ENCODE measurements around the gene MRPS17.
"Not testable (repeated sequence)": the region's sequence is repeated elsewhere in the genome, so short reads cannot be mapped to it uniquely, and the experiment has no call there.

Gene MRPS17

DNA sequence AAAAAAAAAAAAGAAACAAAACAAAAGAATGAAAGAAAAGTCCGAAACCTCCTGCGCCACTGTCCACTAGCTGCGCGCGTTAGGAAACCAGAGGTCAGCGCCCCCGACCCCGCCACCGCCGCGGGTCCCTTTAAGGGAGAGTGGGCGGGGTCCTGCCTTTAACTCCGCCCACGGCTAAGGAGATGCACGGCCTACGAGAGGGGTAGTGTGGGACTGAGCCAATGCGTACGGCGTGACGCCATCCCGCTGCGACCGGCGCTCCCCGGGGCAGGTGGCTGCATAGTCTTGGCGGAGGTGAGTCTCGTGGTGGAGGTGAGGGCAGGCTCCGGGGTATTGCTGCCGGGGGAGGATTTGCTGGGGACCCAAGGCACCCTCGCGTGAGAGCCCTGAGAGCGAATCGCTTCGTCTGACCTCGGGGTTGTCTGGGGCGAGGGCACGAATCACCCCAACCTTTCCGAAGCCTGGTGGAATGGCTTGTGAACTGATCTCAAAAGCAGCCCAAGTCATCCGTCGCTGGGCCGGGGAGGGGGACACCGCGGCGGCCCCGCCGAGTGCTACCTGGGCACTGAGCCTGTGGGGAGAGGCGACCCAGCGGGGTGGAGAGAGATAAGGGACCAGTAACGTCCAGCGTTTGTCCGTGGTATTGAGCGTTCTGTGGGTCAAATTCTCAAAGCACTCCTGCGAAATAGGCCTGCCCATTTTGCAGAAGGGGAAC lies at the start of gene MRPS17:
Gene MRPS17, plus strand, starts transcription at position 241 of the 715 bp plus-strand sequence. CDS start 1,319 bp downstream, outside the sequence.
- peak; percentile 84 for DNase-seq

DNA sequence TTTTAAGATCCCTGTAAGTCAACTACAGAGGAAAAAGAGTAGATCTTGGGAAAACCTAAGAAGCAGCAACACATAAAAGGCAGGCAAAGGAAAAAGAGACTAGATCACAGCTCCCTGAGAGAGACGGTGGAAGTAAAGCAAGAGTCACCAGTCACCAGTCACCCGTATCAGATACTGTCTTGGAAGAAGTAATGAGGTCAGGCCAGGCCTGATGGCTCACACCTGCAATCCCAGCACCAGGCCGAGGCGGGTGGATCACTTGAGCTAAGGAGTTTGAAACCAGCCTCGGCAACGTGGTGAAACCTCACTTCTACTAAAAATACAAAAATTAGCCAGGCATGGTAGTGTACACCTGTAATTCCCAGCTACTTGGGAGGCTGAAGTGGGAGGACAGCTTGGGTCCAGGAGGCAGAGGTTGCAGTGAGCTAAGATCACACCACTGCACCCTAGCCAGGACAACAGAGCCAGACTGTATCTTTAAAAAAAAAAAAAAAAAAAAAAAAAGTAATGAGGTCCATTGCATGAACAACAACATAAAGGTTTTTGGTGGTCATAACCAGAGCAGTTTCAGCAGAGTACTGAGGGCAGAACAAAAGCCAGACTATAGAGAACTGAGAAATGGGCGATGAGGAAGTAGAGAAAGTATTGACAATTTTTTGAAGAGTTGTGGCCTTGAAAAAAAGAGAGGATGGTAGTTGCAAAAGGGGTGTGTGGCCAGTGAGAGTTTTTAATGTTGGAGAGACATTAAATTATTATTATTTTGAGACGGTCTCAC lies 47.5 kb upstream of the MRPS17 start:
- DNase-seq, result no peak

DNA sequence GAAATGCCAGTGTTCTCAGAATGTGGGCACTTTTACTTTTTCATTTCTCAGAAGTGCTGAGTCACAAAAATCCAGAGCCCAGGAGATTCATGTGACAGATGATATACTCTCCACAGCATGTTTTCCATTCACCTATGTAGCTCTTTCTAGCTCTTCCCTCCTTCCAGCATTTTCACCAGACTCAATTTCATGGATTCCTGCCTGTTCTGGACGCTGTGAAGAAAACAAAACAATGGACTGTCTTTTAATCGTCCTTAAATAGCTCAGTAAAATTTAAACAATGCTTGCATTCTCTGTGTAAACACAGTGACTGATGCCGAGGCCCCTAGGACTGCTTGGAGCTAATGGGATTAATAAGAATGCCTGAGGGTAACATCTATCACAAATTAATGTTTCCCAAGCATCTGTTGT lies 38.9 kb upstream of the MRPS17 start:
- peak; percentile 47 for DNase-seq

DNA sequence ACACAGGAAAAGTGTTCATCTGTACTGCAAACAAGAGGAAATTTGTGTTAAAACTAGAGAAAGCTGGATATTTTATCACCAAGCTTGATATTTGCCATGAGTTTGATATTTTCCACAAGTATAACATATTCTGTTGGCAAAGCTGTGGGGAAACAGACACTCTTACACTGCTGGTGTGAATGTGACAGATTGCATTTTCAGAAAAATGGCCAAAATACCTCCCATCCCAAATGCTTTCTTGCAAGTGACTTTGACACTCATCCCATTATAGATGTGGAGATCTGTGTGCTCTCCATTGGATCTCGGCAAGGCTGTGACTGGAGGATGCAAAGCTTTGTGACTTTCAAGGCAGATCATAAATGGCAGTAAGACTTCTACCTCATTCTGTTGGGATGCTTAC lies 33.9 kb upstream of the MRPS17 start:
- DNase-seq, result no peak

DNA sequence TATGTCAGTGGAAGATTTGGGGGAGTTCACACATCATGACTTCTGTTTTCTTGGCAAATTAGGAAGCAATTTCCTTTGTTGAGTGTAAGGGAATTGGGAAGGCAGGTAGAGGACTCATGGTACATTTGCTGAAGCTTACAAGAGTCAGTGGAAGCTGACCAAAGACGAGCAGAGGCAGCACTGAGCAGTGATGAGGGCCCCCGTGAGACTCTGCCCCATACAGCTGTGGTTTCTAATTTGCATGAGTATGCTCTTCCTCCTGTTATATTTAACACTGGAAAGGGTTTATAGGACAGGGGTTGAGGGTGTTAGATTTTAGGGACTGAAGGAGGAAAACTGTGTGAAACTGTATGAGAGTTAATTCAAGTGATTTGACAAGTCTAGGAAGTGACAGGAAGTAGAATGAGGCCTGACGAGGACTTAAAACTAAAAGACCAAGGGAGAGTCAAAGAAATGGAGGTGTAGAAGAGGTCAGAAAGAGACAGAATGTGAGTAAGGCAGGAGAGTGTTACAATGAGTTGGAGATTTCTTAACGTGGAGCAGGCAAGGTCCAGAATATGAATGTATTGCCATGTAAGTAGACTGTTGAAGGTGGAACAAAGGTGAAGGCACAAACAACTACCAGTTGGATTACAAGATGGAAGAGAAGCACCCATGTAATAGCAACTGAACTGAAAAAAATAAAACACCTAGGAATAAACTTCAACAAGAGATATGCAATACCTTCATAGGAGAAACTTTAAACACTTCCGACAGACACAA lies 23.5 kb upstream of the MRPS17 start:
- DNase-seq, result no peak

DNA sequence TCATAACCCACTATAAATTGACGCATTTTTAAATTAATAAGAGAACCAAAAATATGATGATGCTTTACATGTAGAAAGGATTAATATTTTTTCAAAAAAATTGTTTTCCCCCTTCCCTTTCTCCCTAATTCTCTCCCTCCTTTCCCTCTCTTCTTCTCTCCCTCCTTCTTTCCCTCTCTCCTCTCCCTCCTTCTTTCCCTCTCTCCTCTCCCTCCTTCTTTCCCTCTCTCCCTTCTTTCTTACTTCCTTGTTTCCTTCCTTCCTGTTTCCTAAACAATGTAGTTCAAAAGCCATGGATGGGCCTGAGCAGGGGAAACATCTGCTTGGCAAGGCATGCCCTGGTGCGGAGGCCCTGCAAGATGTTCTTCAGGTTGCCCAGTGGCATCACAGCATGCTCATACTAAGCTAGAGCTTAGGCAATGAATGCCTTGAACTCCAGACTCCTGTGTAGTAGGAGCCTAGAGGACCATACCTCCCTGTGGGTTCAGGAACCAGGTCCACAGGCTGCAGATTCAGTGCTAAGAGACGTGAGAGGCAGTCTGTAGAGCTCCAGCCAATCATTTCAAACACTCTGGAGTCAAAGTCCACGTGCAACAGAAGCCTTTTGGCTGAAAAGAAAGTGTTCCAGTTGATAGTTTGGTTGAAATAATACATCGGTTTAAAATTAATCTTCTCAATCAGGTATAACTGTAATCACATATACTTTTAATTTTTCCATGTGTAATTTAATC lies 20.1 kb upstream of the MRPS17 start:
- DNase-seq, result no peak

DNA sequence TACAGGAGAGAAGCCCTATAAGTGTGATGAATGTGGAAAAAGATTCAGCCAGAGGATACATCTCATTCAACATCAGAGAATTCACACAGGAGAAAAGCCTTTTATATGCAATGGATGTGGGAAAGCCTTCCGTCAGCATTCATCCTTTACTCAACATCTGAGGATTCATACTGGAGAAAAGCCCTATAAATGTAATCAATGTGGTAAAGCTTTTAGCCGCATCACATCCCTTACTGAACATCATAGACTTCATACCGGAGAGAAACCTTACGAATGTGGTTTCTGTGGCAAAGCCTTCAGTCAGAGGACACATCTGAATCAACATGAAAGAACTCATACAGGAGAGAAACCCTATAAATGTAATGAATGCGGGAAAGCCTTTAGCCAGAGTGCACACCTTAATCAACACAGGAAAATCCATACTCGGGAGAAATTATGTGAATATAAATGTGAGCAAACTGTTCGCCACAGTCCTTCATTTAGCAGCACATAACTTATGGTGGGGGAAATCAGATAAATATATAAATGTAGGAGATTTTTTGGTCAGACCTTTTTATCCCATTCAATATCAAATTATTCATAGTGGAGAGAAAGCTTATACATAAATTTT lies 12.1 kb upstream of the MRPS17 start:
- DNase-seq, result no peak

DNA sequence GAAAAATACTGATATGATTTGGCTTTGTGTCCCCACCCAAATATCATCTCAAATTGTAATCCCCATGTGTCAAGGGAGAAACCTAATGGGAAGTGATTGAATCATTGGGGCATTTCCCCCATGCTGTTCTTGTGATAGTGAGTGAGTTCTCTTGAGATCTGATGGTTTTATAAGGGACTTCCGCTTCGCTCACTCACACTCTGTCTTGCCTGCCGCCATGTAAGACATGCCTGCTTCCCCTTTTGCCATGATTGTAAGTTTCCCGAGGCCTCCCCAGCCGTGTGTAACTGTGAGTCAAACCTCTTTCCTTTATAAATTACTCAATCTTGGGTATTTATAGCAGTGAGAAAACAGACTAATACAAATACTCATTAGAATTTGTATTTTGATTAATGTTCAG lies 5.1 kb upstream of the MRPS17 start:
- DNase-seq, result no peak

DNA sequence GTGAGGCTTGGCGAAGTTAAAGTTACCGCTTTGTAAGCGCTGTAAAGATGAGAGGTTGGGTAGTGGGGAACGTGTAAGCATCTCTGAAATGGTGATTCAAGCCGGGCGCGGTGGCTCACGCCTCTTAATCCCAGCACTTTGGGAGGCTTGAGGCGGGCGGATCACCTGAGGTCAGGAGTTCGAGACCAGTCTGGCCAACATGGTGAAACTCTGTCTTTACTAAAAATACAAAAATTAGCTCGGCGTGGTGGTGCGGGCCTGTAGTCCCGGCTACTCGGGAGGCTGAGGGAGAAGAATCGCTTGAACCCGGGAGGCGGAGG lies 635 bp downstream of the MRPS17 start:
- DNase-seq, result not testable (repeated sequence)

DNA sequence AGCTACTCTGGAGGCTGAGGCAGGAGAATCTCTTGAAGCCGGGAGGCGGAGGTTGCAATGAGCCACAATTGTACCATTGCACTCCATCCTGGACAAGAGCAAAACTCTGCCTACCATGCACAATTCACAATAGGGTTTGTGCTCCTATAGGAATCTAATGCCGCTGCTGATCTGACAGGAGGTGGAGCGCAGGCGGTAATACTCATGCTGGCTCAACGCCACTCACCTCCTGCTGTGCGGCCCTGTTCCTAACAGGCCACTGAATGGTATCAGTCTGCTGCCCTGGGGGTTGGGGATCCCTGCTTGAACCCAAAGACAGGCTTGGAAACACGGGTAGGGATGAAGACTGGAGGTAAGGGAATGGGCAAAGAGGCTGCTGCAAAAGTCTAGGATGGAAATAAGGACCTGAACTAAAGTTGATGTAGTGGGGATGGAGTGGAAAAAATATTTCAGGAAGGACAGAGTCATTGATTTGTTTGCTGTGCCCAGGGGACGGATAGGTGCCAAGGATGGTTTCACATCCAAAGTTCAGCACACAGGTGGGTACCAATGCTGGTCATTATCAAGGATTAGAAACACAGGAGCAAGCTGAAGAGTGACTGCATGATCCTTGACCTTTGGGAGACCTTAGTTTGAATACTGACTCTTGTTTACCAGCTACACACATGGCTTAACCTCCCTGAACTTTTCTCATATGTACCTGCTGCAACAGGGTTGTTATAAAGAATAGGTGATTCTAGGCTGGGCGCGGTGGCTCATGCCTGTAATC lies 2.2 kb downstream of the MRPS17 start:
- DNase-seq, result no peak

DNA sequence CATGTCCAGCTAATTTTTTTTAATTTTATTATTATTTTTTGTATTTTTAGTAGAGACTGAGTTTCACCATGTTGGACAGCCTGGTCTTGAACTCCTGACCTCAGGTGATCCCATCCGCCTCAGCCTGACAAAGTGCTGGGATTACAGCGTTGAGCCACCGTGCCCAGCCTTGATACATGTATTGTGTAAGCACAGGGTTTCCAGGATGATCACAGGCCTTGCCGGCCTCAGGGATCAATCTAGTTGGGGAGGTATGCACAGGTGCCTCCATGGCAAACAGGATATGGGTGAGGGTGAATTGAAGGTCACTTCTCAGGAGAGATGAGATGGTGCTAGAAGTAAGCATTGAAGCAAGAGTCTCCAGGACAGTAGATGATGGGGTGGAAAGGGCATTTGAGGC lies 5.5 kb downstream of the MRPS17 start:
- DNase-seq, result no peak

DNA sequence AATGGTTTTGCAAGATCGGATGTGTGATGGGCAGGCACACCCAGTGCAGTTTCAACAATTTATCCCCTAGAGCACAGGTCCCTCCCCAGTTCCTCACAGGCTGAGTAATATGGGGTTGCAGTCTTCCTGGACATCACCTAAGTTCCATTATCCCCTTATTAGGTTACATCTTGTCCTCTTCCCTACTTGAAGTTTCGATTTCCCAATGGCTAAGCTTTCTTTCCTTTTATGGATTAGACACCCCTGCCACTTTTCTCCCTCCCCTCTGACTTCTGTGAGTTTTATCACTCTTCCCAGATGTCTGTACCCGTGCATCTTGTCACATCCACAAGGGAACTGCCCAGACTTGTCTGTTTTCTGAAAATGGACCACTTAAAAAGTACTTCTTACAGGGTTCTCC lies 10.3 kb downstream of the MRPS17 start:
- DNase-seq, result no peak

DNA sequence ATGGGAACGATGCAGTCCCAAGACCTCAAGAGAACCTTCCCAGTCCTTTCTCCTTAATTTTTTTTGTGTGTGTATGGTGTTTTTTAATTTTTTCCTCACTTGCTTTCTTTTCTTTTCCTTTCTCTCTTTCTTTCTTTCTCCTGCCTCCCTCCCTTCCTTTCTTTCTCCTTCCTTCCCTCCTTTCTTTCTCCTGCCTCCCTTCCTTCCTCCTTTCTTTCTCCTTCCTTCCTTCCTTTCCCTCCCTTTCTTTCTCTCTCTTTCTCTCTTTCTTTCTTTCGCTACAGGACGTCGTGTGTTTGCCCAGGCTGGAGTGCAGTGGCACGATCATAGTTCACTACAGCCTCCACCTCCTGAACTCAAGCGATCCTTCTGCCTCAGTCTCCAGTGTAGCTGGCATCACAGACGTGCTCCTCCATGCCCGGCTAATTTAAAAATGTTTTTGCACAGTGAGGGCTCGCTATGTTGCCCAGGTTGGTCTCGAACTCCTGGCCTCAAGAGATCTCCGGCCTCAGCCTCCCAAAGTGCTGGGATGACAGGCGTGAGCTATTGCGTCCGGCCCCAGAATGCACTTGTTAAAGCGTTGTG lies 12.0 kb downstream of the MRPS17 start:
- DNase-seq, result no peak

DNA sequence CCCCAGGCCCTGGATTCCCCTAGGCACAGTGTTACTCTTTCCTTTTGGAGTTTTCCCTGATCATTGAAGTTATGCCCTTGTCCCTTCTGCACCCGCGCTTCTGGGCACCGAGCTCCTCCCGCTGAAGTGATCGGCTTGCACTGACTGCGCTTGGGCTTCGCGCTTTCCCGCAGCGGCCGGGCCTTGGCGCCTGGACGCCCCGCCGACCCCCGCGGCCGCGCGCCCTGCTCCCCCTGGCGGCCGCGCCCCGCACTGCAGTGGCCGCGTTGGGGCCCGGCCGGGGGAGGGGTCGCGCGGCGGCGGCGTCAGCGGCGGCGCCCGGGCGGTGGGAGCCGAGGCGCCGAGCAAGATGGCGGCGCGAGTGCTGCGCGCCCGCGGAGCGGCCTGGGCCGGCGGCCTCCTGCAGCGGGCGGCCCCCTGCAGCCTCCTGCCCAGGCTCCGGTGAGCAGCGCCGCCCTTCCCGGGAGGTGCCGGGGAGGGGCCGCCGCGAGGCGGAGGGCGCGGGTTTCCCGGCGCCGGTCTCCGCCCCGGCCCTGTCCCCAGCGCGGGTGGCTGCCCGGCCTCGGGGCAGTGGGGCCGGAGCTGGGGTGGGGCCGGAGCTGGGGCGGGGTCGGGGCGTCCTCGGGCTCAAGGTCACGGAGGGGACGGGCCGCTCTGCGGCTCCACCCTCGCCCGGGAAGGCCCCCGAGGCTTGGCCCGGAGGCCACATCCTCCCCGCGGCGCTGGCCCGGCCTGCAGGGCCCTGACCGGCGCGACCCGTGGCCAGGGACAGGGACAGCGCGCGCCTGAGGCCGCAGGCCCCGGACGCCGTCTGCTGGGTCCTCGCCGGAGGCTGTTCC lies 12.8 kb downstream of the MRPS17 start, which contains the start of gene NIPSNAP2:
Gene NIPSNAP2, plus strand, starts transcription at position 325 of the 839 bp plus-strand sequence. Its CDS starts 25 bp downstream, at position 350.
- DNase-seq, result peak; percentile 65

DNA sequence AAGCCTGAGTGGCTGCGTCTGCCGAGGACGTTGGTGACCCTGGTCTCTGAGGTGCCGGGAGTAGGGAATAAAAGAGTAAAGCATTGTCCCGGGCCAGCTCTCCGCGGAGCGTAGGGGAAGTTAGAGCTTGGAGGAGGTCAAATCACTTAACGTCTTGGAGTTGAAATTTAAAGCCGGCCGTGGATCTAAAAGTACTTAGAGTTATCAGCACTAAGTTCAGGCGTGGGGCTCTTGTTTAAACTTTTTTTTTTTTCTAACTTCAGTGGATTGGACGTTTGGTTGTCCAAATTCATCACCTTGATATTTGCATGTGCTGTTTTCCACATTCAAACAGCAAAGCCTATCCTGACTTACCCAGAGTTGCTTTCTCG lies 13.4 kb downstream of the MRPS17 start:
- DNase-seq, result no peak

DNA sequence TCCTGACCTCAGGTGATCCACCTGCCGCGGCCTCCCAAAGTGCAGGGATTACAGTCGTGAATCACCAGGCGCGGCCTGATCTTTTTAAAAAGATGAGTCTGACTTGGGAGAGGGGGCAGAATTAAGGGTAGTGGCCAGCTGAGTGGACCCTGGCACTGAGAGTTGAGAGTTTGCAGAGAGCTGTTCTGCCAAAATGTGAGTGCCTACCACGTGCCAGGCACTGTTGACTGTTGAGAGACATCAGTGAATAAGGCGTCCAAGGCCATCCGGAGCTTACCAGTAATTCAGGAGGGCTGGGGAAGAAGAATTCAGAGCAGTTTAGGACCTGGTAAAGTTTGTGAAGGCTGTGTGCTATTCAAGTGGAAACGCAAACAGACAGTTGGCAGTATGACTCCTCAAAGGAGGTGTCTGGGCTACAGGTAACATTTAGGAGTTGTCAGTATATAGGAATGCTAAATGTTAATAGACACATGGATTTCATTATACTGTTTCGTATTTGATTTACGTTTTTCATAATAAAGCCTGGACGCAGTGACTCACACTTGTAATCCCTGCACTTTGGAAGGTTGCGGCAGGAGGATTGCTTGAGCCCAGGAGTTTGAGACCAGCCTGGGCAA lies 14.2 kb downstream of the MRPS17 start:
- peak; percentile 35 for DNase-seq

DNA sequence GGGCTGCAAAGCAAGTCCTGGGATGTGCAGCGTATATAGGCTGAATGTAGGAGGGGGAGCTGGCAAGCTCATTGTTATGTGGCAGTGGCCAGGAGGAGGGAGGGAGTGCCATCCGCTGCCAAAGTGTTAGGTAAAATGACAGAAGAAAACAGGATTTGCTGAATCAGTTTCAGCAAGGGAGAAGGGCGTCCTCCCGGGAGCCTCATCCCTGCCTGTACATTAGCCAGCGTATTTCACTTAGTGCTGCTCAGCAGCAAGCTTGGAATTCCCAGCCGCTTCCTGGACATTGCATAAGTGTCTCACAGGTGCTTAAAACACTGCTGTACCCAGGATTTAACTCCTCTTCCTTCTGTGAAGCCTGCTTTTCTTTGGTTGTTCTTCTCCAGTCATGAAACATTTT lies 15.2 kb downstream of the MRPS17 start:
- no peak for DNase-seq

DNA sequence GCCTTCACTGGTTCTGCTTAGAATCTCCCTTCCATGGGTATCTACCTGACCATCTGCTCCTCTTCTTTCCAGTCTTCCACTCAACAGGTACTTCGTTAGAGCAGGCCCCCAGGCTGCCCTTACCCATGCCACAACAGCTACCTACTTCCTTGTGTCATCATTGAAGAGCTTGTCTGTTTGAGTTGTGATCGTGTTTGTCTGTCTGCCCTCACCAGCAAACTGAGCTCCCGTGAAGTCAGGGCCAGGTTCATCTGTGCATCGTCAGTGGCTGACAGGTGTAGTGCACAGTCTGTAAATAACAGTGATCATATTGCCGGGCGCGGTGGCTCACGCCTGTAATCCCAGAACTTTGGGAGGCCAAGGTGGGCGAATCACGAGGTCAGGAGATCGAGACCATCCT lies 17.7 kb downstream of the MRPS17 start:
- DNase-seq, result no peak

DNA sequence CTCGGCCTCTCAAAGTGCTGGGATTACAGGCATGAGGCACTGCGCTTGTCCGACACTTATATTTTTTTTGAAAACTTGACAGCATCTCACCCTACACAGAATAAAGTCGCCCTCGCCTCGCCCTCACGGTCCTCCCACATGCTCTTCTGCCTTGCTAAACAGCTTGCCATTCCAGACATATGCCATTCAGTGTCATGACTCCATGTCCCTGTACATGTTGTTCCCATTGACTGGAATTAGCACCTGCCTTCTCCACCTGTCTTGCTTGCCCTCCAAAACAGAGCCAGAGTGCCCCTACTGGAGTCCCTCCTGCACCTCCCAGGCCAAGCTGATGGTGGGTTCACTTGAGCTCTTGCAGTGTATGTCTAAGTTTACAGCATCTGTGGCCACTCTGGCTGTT lies 18.9 kb downstream of the MRPS17 start:
- no peak for DNase-seq

DNA sequence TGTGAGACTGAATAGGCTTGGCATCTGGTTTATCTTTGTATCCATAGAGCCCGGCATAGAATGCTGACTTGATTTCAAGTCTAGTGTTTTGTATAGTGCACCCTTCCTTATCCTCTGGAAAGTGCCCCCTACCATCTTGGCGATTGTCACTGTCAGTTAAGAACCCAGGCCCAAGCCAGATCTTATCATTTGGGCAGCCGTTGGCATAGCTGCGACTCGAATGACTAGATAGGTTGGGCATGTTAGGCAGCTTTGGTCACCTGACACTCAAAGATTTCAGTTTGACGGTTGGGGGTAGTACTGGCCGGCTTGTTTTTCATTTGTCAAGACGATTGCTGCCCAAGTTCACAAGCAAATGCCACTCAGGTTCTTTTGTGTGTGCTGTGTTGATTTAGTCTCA lies 19.3 kb downstream of the MRPS17 start:
- no peak for DNase-seq

Data from midbrain (tissue), 1 donor.